Calu3 (cell line): ENCODE measurements around the gene CFAP65. TPM values are rescaled to one million over a fixed set of nuclear protein-coding genes. Genes with fewer than 3 reads are reported as not detected.

Source experiments
- BruUV-seq: library from RNA; stranded (reverse); fragments of 400-500 nt; replicated peaks from 2 replicates; lab custom pipeline; 2021; lab: Mats Ljungman, UMichigan
- CTCF ChIA-PET: fragments of 300-600 bp; sonication (Branson Sonifier 250); formaldehyde crosslinking; loops from one replicate; lab custom pipeline; 2022; ENCODE audit warnings: antibody characterized with exemption; lab: Charles Lee
- DNase-seq: peaks from one replicate; pipeline ENCODE4 v3.0.0; 2022
- H3K27ac Mint-ChIP-seq: one replicate; pipeline ENCODE4 v1.8.0; 2022; ENCODE audit warnings: mixed read lengths; ENCODE audit not compliant: unreplicated experiment
- H3K27me3 Mint-ChIP-seq: one replicate; pipeline ENCODE4 v1.8.0; 2022; ENCODE audit warnings: mixed read lengths; ENCODE audit not compliant: unreplicated experiment
- H3K36me3 Mint-ChIP-seq: one replicate; pipeline ENCODE4 v1.8.0; 2022; ENCODE audit warnings: mild to moderate bottlenecking, moderate library complexity, mixed read lengths; ENCODE audit not compliant: insufficient read depth, unreplicated experiment
- H3K4me1 Mint-ChIP-seq: one replicate; pipeline ENCODE4 v1.8.0; 2022; ENCODE audit warnings: mild to moderate bottlenecking, low read depth, mixed read lengths; ENCODE audit not compliant: unreplicated experiment
- H3K4me3 Mint-ChIP-seq: one replicate; pipeline ENCODE4 v1.8.0; 2022; ENCODE audit warnings: mild to moderate bottlenecking, low read depth, moderate library complexity, mixed read lengths; ENCODE audit not compliant: unreplicated experiment
- H3K9me3 Mint-ChIP-seq: one replicate; pipeline ENCODE4 v1.8.0; 2022; ENCODE audit warnings: low read depth, mixed read lengths; ENCODE audit not compliant: unreplicated experiment
- intact Hi-C: fragments of 100-400 bp; cut with micrococcal nuclease; formaldehyde crosslinking; loops from one replicate; pipeline ENCODE4 v1.10.0; 2022; ENCODE audit not compliant: unreplicated experiment
- total RNA-seq: library from RNA; stranded (reverse); gene quantifications from 2 replicates; pipeline ENCODE4 v1.2.3, GENCODE V29; 2022
- TF ChIP-seq, protein P1 (sequence below): fragments of 200-600 bp; IDR thresholded peaks from one replicate; pipeline ENCODE4 v1.8.0; 2022; ENCODE audit warnings: antibody characterized with exemption; ENCODE audit not compliant: unreplicated experiment

CFAP65 gene
- total RNA-seq, 1 experiment from 2014 or later: 0.68 TPM

DNA sequence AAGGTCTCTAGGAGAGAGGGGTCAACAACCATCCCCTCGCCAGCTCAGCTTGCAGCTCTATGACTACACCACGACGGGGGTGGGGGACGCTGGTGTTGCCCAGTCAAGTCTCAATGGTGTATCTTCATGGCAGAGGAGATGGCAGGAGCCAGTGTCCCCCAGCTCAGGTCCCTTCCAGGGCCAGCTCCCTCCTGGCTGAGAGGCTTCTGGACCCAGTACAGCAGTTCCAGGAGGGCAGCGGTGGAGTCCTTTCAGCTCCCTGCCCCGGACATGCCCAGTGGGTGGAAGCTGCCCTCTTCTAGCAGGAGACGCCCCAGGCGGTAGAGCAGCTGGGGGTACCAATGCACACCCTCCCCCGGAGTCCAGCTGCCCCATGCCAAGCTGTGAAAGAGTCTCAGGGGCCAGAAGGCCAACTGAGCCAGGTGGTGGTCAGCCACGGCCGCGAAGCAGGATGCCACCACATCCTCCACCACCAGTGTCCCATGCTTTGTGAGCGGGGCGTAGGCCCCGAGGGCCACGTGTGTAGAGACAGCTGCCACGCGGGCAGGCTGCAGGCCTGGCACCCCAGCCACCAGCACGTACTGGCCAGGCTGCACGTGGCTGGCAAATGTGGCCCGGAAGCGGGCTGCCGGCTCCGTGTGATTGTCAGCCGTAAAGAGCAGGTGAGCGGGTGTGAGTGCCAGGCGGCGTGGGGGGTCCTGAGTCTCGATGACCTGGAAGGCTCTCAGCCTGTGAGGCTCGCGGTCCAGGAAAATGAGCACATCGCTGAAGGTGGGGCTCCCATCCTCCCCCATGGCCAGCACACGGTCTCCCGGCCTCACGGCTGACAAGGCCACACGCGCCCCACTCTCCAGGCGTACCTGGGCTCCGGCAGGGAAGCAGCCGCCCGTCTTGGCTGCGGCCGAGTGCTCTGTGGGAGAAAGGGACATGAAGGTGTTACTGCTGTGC is 13.9 kb upstream of the CFAP65 start:
- H3K9me3 Mint-ChIP-seq: no peaks in the 10 kb centered on the region
- intact Hi-C loops: loop anchor here (5.0 kb wide), 1 partner anchor 47 kb away; no protein-coding TSS in a partner anchor
- DNase-seq: no peak
- H3K27me3 Mint-ChIP-seq: no peaks in the 10 kb centered on the region
- no TSS peak for BruUV-seq
- CTCF ChIA-PET: interaction anchor here (0.7 to 1.9 kb wide), 3 partner anchors 13 to 64 kb away, joined by 3 to 7 read pairs (median 4); no protein-coding TSS in a partner anchor
- H3K4me1 Mint-ChIP-seq: peaks cover 42% of the 10 kb centered on the region
- no peak overlapping the region for H3K27ac Mint-ChIP-seq
- H3K36me3 Mint-ChIP-seq: peaks cover 58% of the 10 kb centered on the region
- no peak overlapping the region for H3K4me3 Mint-ChIP-seq
- TF ChIP-seq, protein P1, sequence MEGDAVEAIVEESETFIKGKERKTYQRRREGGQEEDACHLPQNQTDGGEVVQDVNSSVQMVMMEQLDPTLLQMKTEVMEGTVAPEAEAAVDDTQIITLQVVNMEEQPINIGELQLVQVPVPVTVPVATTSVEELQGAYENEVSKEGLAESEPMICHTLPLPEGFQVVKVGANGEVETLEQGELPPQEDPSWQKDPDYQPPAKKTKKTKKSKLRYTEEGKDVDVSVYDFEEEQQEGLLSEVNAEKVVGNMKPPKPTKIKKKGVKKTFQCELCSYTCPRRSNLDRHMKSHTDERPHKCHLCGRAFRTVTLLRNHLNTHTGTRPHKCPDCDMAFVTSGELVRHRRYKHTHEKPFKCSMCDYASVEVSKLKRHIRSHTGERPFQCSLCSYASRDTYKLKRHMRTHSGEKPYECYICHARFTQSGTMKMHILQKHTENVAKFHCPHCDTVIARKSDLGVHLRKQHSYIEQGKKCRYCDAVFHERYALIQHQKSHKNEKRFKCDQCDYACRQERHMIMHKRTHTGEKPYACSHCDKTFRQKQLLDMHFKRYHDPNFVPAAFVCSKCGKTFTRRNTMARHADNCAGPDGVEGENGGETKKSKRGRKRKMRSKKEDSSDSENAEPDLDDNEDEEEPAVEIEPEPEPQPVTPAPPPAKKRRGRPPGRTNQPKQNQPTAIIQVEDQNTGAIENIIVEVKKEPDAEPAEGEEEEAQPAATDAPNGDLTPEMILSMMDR: no peak

- Mint-ChIP-seq H3K27me3 (no peaks in the 10 kb centered on the region), H3K4me1 (peaks cover 48% of the 10 kb centered on the region), H3K36me3 (peaks cover 21% of the 10 kb centered on the region), H3K27ac (peak overlapping the region; percentile 55), H3K9me3 (peaks cover 4% of the 10 kb centered on the region), H3K4me3 (peak overlapping the region; percentile 25)
- no TSS peak for BruUV-seq
- peak; percentile 91 for DNase-seq
- CTCF ChIA-PET: interaction anchor here (1.0 to 2.5 kb wide), 5 partner anchors 9 to 105 kb away, joined by 3 to 17 read pairs (median 6); no protein-coding TSS in a partner anchor
- intact Hi-C loops: no loop called here
- TF ChIP-seq, protein P1: no peak
Observed at GRCh38 chr2:219049282-219049681, 8.0 kb upstream of the CFAP65 start.

GRCh38 chr2:219045937-219046550 is 4.7 kb upstream of the CFAP65 start:
- no peak overlapping the region for H3K27ac Mint-ChIP-seq
- CTCF ChIA-PET: interaction anchor here (0.8 kb wide), 1 partner anchor 13 kb away, joined by 3 read pairs; no protein-coding TSS in a partner anchor
- peak; percentile 63 for DNase-seq
- no TSS peak for BruUV-seq
- peaks cover 14% of the 10 kb centered on the region for H3K36me3 Mint-ChIP-seq
- H3K9me3 Mint-ChIP-seq: peaks cover 4% of the 10 kb centered on the region
- H3K4me1 Mint-ChIP-seq: peaks cover 63% of the 10 kb centered on the region
- intact Hi-C loops: no loop called here
- H3K27me3 Mint-ChIP-seq: no peaks in the 10 kb centered on the region
- H3K4me3 Mint-ChIP-seq: no peak overlapping the region
- TF ChIP-seq, protein P1: no peak

GRCh38 chr2:219042750-219043149 is 1.4 kb upstream of the CFAP65 start:
- H3K4me1 Mint-ChIP-seq: peaks cover 42% of the 10 kb centered on the region
- intact Hi-C loops: no loop called here
- DNase-seq: no peak
- peaks cover 6% of the 10 kb centered on the region for H3K36me3 Mint-ChIP-seq
- TF ChIP-seq, protein P1: no peak
- no peak overlapping the region for H3K4me3 Mint-ChIP-seq
- peak overlapping the region; percentile 53 for H3K27ac Mint-ChIP-seq
- H3K9me3 Mint-ChIP-seq: no peaks in the 10 kb centered on the region
- BruUV-seq: no TSS peak
- CTCF ChIA-PET: interaction anchor here (0.9 to 3.2 kb wide), 3 partner anchors 13 to 77 kb away, joined by 3 to 20 read pairs (median 3); no protein-coding TSS in a partner anchor
- H3K27me3 Mint-ChIP-seq: no peaks in the 10 kb centered on the region
